ENCODE results near the gene SAXO1.
"Not testable (repeated sequence)": the region's sequence is repeated elsewhere in the genome, so short reads cannot be mapped to it uniquely, and the experiment has no call there.

SAXO1 gene

GRCh38 chr9:18999173-18999785 lies 33.7 kb downstream of the SAXO1 start:
- DNase-seq (ENCODE audit: low read depth in 3 of 3), result no peak

DNA sequence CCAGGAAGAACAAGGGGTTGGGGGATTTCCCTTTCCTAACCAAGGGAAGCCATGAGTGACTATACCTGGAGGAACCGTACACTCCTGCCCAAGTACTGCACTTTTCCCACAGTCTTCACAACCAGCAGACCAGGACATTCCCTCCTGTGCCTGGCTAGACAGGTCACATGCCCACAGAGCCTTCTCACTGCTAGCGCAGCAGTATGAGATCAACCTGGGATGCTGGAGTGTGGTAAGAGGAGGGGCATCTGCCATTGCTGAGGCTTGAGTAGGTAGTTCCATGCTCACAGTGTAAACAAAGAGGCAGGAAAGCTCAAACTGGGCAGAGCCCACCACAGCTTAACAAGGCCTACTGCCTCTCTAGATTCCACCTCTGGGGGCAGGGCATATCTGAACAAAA lies 35.9 kb downstream of the SAXO1 start:
- no peak for DNase-seq (ENCODE audit: low read depth in 3 of 3)

GRCh38 chr9:18996211-18996610 lies 36.8 kb downstream of the SAXO1 start:
- no peak for DNase-seq (ENCODE audit: low read depth in 3 of 3)

DNA sequence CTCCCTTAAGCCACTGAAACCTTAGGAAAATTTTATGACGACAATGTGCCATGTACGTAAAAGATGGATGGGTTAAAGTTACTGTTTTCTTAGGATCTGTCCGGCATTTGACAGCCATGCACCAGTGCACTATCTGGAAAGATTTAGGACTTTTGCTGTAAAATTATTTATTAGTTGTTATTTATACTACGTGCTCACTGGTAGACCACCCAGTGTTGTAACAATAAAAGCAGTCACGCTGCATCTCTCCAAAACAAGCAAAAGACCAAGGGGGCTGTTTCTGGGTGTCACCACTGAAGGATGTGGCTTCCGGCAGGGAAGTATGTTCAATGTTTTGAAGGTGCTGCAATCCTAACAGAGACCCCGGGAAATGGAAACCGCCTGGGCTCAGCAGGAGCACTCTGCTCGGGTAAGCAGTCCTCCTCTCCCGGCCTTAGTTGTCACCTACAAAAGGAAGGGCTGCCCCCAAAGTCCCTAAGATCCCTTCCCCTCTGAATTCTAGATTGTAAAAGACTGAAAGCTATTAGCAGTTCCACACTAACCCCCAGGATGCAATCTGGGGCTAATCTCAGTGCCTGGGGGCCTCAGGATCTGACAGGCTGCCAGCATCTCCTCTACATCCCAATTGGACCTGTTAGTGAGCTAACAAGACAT lies 38.6 kb downstream of the SAXO1 start:
- no peak for DNase-seq (ENCODE audit: low read depth in 3 of 3)

DNA sequence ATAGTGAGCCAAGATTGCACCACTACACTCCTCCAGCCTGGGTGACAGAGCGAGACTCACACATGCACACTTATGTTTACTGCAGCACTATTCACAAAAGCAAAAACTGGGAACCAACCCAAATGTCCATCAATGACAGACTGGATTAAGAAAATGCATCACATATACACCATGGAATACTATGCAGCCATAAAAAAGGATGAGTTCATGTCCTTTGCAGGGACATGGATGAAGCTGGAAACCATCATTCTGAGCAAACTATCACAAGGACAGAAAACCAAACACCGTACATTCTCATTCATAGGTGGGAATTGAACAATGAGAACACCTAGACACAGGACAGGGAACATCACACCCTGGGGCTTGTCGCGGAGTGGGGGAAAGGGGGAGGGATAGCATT lies 41.8 kb downstream of the SAXO1 start:
- DNase-seq (ENCODE audit: low read depth in 3 of 3), result not testable (repeated sequence)

GRCh38 chr9:18990494-18990893 lies 42.5 kb downstream of the SAXO1 start:
- DNase-seq (ENCODE audit: low read depth in 3 of 3), result no peak

DNA sequence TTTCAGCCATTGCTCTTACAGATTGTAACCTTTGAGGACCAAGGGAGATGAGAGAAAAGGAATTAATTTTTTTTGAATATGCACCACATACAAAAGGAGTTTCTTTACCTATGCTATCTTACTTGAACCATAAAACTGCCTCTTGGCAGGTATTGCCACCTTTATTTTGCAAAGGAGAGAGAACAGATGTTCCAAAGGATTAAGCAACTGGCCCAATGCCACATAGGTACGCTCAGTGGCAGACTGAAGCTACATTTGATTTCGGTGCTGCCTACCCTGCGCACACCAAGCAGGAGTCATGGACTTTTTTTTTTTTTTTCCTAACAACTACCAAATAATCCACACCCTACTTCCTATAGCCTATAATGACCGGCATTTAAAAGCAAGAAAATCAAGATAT lies 43.1 kb downstream of the SAXO1 start:
- DNase-seq (ENCODE audit: low read depth in 3 of 3), result no peak

- no peak for DNase-seq (ENCODE audit: low read depth in 3 of 3)
Measured at GRCh38 chr9:18989097-18989496, 43.9 kb downstream of the SAXO1 start.

GRCh38 chr9:18988003-18988402 lies 45.0 kb downstream of the SAXO1 start:
- no peak for DNase-seq (ENCODE audit: low read depth in 3 of 3)

GRCh38 chr9:18985996-18986395 lies 47.0 kb downstream of the SAXO1 start:
- no peak for DNase-seq (ENCODE audit: low read depth in 3 of 3)

DNA sequence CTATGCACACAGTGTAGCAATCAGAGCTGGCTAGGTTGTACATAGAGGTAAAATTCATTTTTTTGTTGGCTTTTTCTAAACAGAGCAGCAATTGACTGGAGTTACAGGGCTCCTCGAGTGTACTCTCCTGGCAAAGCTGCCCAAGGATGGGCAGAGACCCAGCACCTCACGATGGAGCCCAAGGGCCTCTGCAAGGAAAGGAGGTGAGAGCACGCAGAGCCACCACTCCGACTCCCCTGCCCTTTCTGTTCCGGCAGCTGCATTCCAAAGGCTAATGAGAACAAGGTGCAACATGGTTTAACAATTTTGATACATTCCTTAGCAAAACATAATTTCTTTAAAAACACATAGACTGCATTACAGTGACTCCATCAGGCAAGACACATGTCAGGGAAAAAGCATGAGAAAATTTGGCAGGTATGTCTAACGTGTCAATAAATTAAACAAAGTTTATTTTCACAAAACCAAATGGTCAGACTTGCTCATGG lies 47.5 kb downstream of the SAXO1 start:
- no peak for DNase-seq (ENCODE audit: low read depth in 3 of 3)

- DNase-seq (ENCODE audit: low read depth in 3 of 3), result no peak
Measured at GRCh38 chr9:18982262-18982620, 50.8 kb downstream of the SAXO1 start.

DNA sequence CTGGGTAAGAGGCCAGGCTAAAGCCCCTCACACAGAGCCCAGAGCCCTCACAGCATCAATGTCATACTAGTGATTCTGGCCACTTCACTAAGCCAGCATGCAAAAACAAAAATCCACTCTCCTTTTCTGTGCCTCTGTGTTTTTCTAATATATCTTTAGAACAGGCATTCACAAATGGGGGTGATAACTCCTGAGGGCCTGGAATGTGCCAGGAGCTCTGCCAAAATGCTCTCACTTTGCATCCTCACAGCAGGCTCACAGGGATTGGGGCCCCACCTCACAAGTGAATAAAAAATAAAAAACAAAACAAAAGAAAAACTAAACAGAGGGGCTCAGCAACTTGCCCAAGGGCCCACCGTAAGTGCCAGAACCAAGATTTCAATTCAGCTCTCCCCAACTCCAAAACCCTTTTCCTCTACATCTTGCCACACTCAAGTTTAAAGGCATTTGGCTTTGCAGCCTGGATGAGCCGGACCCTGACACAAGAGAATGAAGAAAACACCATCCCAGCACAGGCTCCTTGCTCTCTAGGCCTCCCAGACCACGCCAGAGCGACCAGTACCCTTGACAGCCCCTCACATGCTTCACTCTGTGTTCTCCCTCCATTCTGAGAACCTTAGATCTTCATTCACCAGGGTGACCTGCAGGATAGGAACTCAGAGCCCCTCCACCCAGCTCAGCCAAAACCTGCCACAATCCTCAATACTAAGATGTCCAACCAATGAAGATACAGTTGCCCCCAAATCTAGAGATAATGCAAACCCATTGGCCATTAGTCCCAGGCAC lies 51.3 kb downstream of the SAXO1 start:
- no peak for DNase-seq (ENCODE audit: low read depth in 3 of 3)

DNA sequence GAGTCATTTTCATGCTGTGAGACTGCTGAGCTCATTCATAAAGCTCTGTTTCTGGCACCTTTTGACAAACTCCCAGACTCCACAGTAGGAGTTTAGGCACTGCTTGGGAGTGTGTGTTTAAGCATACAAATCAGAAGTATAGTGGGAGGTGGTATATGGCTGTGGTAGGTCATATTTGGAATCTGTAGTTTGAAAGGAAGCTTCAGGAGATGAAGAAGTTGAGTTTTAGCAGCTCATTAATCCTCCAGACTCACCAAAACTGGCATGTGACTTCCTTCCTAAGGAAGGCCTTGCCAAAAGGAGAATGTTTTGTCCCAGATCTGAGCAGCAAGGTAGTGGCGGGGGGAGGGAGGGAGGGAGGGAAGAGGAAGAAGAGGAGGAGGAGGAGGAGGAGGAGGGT lies 52.8 kb downstream of the SAXO1 start:
- DNase-seq (ENCODE audit: low read depth in 3 of 3), result no peak

GRCh38 chr9:18979367-18979766 lies 53.6 kb downstream of the SAXO1 start:
- DNase-seq (ENCODE audit: low read depth in 3 of 3), result no peak

GRCh38 chr9:18978188-18978587 lies 54.8 kb downstream of the SAXO1 start:
- no peak for DNase-seq (ENCODE audit: low read depth in 3 of 3)

DNA sequence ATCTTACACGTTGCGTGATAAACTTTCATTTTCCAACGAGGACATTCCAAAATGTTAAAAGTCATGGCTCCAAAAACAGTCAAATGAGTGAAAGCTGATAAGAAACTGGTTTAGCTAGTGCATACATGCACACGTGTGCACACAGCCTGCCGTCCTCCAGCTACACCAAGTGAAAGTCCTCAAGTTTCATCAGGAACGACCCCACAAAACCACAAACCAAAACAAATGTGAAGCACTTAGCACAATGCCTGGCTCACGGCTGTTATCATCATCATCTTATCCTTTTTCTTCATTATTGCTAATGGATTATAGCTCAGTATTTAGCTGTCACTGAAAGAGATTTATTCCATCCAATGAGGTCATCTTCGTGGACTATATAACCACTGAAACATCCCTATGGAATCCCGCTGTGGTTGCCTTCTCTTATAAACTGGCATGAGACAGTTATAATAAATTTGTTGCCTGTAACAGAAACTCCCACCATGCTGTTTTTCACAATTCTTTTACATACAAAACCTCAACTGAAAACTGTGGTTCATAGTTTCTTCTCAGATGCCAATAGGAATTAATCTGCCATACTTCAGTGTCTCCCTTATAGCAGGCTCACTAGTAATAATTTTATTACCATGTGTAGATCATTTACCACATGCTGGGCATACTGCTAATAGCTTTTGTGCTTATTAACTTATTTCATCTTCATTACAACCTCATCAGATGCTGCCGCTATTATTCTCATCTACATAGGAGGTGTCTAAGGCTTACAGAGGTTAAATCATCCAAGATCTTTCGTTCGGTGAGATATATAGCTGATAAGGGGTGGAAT lies 56.1 kb downstream of the SAXO1 start:
- no peak for DNase-seq (ENCODE audit: low read depth in 3 of 3)

DNA sequence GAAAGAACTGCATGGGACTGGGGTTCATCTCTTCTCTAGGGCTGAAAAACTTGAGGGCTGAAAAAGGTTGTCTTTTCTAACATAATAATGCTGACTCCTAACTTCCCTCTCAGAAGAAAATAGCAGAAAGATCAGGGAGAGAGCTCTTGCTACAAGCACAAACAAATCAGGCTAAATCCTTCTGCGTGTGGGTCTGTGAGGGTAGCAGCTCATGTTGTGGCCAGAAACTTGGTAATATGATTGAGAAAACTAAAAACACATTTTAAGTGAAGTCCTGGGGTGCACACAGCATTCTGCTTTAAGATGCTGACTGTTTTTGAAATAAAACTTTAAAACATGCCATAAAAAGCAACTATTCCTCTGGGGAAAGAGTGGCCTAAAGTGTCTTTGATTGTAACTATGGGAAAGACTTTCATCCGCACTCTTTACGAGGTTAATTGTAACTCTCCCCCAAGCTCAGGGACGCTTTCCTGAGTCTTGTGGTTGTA lies 56.7 kb downstream of the SAXO1 start:
- DNase-seq (ENCODE audit: low read depth in 3 of 3), result no peak

GRCh38 chr9:18973348-18973747 lies 59.7 kb downstream of the SAXO1 start:
- no peak for DNase-seq (ENCODE audit: low read depth in 3 of 3)

GRCh38 chr9:18972675-18973074 lies 60.3 kb downstream of the SAXO1 start:
- DNase-seq (ENCODE audit: low read depth in 3 of 3), result no peak

DNA sequence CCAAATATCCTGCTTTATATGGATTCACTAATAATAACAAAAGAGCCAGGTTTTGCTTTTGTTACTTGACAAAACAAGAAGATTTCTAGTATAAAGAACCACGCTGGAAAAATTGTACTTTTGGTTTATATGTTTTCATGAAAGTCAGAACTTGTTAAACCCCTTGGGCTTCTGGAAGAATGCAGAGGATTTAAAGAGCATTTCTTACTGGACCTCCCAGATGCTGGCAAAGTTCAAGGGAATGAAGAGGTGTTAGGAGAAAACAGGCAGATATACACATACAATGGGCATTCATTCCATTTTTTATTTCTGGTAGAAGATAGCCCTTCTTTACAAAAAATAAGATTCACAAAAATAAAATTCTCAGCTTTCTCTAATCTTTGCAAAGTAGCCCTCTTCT lies 61.1 kb downstream of the SAXO1 start:
- DNase-seq (ENCODE audit: low read depth in 3 of 3), result no peak

DNA sequence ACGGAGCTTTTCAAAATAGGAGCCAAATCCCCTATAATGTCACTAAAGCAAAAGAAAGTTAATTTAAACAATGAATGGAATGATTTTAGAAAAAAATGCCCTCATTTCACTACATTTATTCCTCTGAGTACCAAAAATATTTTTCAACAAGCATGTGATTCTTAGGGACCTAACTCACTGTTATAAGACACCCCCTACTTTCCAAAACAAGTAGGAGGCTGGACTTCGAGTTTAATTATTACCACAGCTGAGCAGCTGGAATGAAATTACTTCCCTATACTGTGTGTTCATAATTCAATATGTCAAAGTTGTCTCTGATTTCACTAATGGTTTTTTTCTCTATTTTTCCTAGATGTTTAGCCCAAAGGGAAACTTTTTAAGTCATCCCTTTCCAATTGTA lies 61.6 kb downstream of the SAXO1 start:
- no peak for DNase-seq (ENCODE audit: low read depth in 3 of 3)

Measured in stimulated activated CD4-positive, alpha-beta T cell treated with anti-CD3 and anti-CD28 coated beads, TNF-alpha, amount 100 ng/mL, for 24 hours (primary cell).